Stimulated activated CD8-positive, alpha-beta memory T cell treated with anti-CD3 and anti-CD28 coated beads, Interleukin-2, amount 100 ng/mL, for 1 hour (primary cell): ENCODE measurements around the gene ZNF732.
"Not testable (repeated sequence)": the region's sequence is repeated elsewhere in the genome, so short reads cannot be mapped to it uniquely, and the experiment has no call there.

ENCODE experiments used
- DNase-seq, 2 donors: peaks; one replicate each; pipeline ENCODE4 v3.0.0-alpha.2; 2020; ENCODE audit warnings: low read depth in 2 of 2

The ZNF732 gene

DNA sequence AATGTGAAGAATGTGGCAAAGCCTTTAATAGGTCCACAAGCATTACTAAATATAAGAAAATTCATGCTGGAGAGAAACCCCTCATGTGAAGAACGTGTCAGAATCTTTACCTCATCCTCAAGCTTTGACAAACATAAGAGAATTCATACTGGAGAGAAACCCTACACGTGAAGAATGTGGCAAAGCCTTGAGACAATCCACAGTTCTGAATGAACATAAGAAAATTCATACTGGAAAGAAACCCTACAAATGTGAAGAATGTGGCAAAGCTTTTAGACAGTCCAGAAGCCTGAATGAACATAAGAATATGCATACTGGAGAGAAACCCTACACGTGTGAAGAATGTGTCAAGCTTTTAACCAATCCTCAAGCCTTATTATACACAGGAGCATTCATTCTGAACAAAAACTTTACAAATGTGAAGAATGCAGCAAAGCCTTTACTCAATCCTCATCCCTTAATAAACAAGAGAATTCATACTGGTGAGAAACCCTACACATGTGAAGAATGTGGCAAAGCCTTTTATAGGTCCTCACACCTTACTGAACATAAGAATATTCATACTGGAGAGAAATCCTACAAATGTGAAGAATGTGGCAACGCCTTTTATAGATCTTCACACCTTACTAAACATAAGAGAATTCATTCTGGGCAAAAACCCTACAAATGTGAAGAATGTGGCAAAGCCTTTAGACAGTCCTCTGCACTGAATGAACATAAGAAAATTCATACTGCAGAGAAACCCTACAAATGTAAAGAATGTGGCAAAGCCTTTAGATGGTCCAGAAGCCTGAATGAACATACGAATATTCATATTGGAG is 51.1 kb downstream of the ZNF732 start:
- DNase-seq = no peak

DNA sequence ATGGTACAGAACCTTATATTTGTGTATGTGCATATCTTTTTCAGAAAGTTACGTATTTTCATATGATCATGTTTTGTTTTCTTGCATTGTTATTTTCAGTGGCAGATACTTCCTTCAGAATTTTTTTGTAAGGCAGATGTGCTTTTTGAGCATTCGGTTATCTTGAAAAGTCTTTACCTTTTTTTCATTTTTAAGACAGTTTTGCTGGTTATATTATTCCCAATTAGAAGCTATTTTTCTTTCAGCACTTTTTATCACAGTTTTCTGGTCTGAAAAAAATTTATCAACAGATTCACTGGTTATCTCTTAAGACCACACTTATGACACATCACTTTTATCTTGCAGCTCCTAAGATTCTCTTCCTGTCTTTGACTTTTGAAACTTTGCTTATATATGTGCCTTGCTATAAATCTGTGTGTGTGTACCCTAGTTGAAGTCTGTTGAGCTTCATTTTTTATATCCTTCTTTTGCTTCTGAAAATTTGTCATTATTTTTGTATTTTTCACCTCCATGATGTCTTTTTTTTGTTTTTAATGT is 53.1 kb downstream of the ZNF732 start:
- DNase-seq = no peak

DNA sequence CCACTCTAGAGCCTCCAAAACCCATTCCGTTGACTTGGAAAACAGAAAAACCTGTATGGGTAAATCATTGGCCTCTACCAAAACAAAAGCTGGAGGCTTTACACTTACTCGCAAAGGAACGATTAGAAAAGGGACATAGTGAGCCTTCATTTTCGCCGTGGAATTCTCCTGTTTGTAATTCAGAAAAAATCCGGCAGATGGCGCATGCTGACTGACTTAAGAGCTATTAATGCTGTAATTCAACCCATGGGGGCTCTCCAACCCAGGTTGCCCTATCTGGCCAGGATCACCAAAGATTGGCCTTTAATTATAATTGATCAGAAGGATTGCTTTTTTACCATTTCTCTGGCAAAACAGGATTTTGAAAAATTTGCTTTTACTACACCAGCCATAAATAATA is 60.8 kb downstream of the ZNF732 start:
- peak in 1 of 2 donors; percentile 17 for DNase-seq

DNA sequence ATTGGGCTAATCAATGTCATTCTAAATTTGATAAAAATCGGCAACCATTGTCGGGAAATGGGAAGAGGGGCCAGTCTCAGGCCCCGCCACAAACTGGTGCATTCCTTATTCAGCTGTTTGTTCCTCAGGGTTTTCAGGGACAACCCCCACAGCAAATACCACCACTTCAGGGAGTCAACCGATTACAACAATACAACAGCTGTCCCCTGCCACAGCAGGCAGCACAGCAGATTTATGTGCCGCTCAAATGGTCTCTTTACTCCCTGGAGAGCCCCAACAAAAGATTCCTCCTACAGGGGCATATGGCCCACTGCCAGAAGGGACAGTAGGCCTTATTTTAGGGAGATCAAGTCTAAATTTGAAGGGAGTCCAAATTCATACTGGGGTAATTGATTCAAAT is 61.8 kb downstream of the ZNF732 start:
- no peak for DNase-seq

DNA sequence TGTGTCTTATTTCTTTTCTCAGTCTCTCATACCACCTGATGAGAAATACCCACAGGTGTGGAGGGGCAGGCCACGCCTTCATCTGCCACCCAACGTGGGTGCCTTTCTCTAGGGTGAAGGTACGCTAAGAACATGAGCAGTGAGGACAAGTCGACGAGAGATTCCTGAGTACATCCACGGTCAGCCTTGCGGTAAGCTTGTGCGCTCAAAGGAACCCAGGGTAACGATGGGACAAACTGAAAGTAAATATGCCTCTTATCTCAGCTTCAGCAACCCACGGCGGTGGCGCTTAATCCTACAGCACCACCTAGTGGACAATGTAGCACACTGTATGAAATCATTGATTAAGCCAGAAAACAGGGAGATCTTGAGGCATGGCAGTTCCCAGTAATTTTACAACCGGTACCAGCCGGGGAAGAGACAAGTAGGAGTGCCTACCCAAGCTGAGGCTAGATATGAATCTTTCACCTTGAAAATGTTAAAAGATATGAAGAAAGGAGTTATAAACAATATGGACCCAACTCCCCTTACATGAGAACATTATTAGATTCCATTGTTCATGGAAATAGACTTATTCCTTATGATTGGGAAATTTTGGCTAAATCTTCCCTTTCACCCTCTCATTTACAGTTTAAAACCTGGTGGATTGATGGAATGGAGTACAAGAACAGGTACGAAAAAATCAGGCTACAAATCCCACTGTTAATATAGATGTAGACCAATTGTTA is 63.0 kb downstream of the ZNF732 start:
- peak; percentile 45 to 49 for DNase-seq

DNA sequence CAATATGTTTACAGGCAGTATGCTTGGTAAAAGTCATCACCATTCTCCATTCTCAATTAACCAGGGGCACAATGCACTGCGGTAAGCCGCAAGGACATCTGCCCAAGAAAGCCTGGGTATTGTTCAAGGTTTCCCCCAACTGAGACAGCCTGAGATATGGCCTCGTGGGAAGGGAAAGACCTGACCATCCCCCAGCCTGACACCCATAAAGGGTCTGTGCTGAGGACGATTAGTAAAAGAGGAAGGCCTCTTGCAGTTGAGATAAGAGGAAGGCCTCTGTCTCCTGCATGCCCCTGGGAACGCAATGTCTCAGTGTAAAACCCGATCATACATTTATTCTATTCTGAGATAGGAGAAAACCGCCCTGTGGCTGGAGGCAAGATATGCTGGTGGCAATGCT is 63.9 kb downstream of the ZNF732 start:
- not testable (repeated sequence) for DNase-seq

DNA sequence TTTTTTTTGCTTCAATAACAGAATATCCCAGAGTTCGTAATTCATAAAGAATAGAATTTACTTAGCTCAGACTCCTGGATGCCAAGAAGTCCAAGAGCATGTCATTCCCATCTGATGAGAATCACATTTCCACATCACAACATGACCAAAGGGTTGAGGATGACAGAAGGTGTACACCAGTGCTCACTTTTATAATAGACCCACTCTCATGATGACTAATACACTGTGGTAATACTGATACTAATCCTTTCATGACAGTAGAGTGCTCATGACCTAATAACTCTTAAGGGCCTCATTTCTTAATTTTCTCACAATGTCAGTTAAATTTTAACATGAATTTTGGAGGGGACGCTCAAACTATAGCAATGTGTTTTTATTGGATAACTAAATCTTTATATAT is 69.2 kb downstream of the ZNF732 start:
- no peak for DNase-seq

DNA sequence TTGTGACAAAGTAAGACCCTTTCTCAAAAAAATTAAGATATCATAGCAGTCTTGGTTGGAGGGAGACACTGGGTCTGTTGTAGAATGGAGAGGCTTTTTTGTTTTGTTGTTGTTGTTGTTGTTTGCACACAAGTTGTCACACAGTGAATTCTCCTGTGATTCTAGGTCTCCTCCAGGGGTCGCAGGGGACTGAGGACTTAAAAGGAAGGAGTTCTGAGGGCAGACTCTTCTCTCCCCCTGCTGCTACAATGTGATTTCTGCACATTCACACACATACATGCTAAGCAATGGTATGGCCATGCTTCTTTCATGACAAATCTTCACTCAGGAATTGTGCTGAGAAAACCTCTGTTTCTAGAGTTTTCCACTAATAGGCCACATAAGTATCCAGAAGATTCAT is 71.1 kb downstream of the ZNF732 start:
- DNase-seq = no peak

DNA sequence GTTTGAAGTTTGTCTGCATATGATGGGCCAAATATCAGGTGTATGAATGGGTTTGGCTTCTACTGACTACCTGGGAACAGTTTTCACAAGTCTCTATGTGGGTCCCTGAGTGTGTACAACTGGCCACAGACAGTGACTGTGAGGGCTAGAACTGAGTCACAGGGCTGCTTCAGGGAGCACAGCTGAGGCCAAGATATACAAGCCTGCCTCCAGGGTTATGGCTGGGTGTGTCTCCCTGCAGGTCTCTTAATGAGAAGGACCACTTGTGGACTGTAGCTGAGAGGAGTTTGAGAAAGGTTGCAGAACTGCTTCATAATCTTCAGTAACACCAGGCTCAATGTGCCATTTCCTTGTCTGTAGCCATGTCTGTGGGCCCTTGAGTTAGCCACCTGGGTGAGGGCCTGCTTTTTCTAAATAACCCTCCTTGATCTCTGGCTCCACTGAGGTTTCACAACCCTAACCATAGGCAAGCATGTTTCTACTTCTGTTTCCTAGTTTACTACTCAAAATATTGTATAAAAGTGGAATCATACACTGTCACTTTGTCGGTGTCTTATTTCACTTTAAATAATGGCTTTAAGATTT is 81.3 kb downstream of the ZNF732 start:
- no peak for DNase-seq
